Neural cell (in vitro differentiated cells): ENCODE results near the gene SNRPA1.

Experiments
- EP300 ChIP-seq: fragments of 450-650 bp; conservative IDR thresholded peaks from 2 replicates; pipeline ENCODE4 v1.6.1; 2014; ENCODE audit warnings: antibody characterized with exemption, mild to moderate bottlenecking, moderate library complexity; ENCODE audit not compliant: poor library complexity, severe bottlenecking
- POLR2AphosphoS5 ChIP-seq: IDR thresholded peaks from 2 replicates; pipeline ENCODE4 v1.6.1; 2012

GRCh38 chr15:101264011-101264410 is 31.0 kb downstream of the SNRPA1 start:
- TF ChIP-seq EP300 = no peak
- TF ChIP-seq POLR2AphosphoS5 = no peak
